Measurements from ENCODE around the gene SEC24D.

DNA sequence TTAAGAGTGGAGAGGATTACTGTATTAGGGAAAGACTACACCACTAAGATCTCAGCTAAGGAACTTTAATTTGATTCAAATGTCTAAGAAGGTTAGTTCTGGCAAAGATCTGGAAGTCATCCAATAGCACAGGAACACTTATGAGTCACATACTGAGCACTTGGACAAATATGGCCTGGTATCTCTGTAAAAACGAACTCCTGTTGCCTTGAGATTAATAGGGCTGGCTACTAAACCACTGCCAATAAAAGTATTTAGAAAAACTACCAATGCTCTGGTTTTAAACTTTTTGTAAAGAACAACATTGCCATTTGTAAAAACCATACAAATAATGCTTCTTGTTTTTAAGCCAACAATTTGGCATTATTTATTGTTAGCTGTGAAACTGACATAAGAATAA is 70.5 kb downstream of the SEC24D start:
- TF ChIP-seq, protein P1, sequence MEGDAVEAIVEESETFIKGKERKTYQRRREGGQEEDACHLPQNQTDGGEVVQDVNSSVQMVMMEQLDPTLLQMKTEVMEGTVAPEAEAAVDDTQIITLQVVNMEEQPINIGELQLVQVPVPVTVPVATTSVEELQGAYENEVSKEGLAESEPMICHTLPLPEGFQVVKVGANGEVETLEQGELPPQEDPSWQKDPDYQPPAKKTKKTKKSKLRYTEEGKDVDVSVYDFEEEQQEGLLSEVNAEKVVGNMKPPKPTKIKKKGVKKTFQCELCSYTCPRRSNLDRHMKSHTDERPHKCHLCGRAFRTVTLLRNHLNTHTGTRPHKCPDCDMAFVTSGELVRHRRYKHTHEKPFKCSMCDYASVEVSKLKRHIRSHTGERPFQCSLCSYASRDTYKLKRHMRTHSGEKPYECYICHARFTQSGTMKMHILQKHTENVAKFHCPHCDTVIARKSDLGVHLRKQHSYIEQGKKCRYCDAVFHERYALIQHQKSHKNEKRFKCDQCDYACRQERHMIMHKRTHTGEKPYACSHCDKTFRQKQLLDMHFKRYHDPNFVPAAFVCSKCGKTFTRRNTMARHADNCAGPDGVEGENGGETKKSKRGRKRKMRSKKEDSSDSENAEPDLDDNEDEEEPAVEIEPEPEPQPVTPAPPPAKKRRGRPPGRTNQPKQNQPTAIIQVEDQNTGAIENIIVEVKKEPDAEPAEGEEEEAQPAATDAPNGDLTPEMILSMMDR (IDR thresholded peaks at IDR 0.05; ENCODE audit: control extremely low read depth in 1 of 3, insufficient read depth in 1 of 3, low read depth in 1 of 3, low read length in 3 of 3) = no peak
- TF ChIP-seq EZH2 (IDR thresholded peaks at IDR 0.05; ENCODE audit: low read depth, low read length, severe bottlenecking) = no peak
- TF ChIP-seq CREB1 (IDR thresholded peaks at IDR 0.05) = no peak
- TF ChIP-seq NANOG (IDR thresholded peaks at IDR 0.05; ENCODE audit: insufficient read depth, low read depth, low read length, poor library complexity, severe bottlenecking) = no peak
- TF ChIP-seq POLR2A (IDR thresholded peaks at IDR 0.05; ENCODE audit: control extremely low read depth in 1 of 2, low read depth in 2 of 2, low read length in 2 of 2) = no peak
- TF ChIP-seq PHF8 (conservative IDR thresholded peaks at IDR 0.05; ENCODE audit: low read depth, low read length) = no peak
- no peak for TF ChIP-seq HDAC6 (IDR thresholded peaks at IDR 0.05; ENCODE audit: low read depth, low read length)
- TF ChIP-seq, protein P2, sequence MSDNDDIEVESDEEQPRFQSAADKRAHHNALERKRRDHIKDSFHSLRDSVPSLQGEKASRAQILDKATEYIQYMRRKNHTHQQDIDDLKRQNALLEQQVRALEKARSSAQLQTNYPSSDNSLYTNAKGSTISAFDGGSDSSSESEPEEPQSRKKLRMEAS (IDR thresholded peaks at IDR 0.05) = no peak
- no peak for TF ChIP-seq EGR1 (IDR thresholded peaks at IDR 0.05; ENCODE audit: borderline replicate concordance, low read depth, low read length)
- TF ChIP-seq POLR2AphosphoS5 (IDR thresholded peaks at IDR 0.05; ENCODE audit: low read depth, low read length) = no peak
